Measurements from ENCODE around the gene FTH1.

The FTH1 gene

GRCh38 chr11:61996933-61997332 lies 29.5 kb upstream of the FTH1 start:
- H3K4me3 ChIP-seq (ENCODE audit: low read depth, low read length): no peak overlapping the region
- no peak for TF ChIP-seq CTCF (IDR thresholded peaks at IDR 0.05; ENCODE audit: borderline replicate concordance, insufficient read depth, low read depth, low read length)

- no peak overlapping the region for H3K4me3 ChIP-seq (ENCODE audit: low read depth, low read length)
- TF ChIP-seq CTCF (IDR thresholded peaks at IDR 0.05; ENCODE audit: borderline replicate concordance, insufficient read depth, low read depth, low read length): no peak
Observed at GRCh38 chr11:61994981-61995380, 27.5 kb upstream of the FTH1 start.

GRCh38 chr11:61985869-61986268 lies 18.4 kb upstream of the FTH1 start:
- H3K4me3 ChIP-seq (ENCODE audit: low read depth, low read length): no peak overlapping the region
- TF ChIP-seq CTCF (IDR thresholded peaks at IDR 0.05; ENCODE audit: borderline replicate concordance, insufficient read depth, low read depth, low read length): no peak

GRCh38 chr11:61983419-61983818 lies 16.0 kb upstream of the FTH1 start:
- no peak for TF ChIP-seq CTCF (IDR thresholded peaks at IDR 0.05; ENCODE audit: borderline replicate concordance, insufficient read depth, low read depth, low read length)
- H3K4me3 ChIP-seq (ENCODE audit: low read depth, low read length): no peak overlapping the region

GRCh38 chr11:61980783-61981541 lies 13.5 kb upstream of the FTH1 start:
- TF ChIP-seq CTCF (IDR thresholded peaks at IDR 0.05; ENCODE audit: borderline replicate concordance, insufficient read depth, low read depth, low read length): no peak
- H3K4me3 ChIP-seq (ENCODE audit: low read depth, low read length): no peak overlapping the region

- no peak overlapping the region for H3K4me3 ChIP-seq (ENCODE audit: low read depth, low read length)
- no peak for TF ChIP-seq CTCF (IDR thresholded peaks at IDR 0.05; ENCODE audit: borderline replicate concordance, insufficient read depth, low read depth, low read length)
Observed at GRCh38 chr11:61978703-61979661, 11.5 kb upstream of the FTH1 start.
